ENCODE measurements around the gene IL6ST. TPM values are rescaled to one million over a fixed set of nuclear protein-coding genes. Genes with fewer than 3 reads are reported as not detected.

Gene IL6ST
- total RNA-seq, 1 donor from 2014 or later, result 37.7 TPM

GRCh38 chr5:55985181-55985580 lies 9.6 kb downstream of the IL6ST start:
- no peak for TF ChIP-seq CTCF (IDR thresholded peaks at IDR 0.05; ENCODE audit: partially characterized antibody, unreplicated experiment)
- Mint-ChIP-seq H3K4me3 (ENCODE audit: unreplicated experiment) (no peak overlapping the region), H3K9me3 (ENCODE audit: unreplicated experiment) (no peaks in the 10 kb centered on the region), H3K27ac (ENCODE audit: unreplicated experiment) (no peak overlapping the region), H3K4me1 (ENCODE audit: low read depth, unreplicated experiment) (no peaks in the 10 kb centered on the region), H3K36me3 (ENCODE audit: unreplicated experiment) (no peaks in the 10 kb centered on the region), H3K27me3 (ENCODE audit: unreplicated experiment) (no peaks in the 10 kb centered on the region)
- no peak for DNase-seq

- no peak overlapping the region for H3K4me3 Mint-ChIP-seq (ENCODE audit: unreplicated experiment)
- TF ChIP-seq CTCF (IDR thresholded peaks at IDR 0.05; ENCODE audit: partially characterized antibody, unreplicated experiment), result no peak
- no peaks in the 10 kb centered on the region for H3K9me3 Mint-ChIP-seq (ENCODE audit: unreplicated experiment)
- no peak for DNase-seq
- no peaks in the 10 kb centered on the region for H3K36me3 Mint-ChIP-seq (ENCODE audit: unreplicated experiment)
- H3K27ac Mint-ChIP-seq (ENCODE audit: unreplicated experiment), result no peak overlapping the region
- no peaks in the 10 kb centered on the region for H3K27me3 Mint-ChIP-seq (ENCODE audit: unreplicated experiment)
- no peaks in the 10 kb centered on the region for H3K4me1 Mint-ChIP-seq (ENCODE audit: low read depth, unreplicated experiment)
Measured at GRCh38 chr5:55983986-55984385, 10.8 kb downstream of the IL6ST start.

- no peak for DNase-seq
- no peak for TF ChIP-seq CTCF (IDR thresholded peaks at IDR 0.05; ENCODE audit: partially characterized antibody, unreplicated experiment)
- H3K27me3 Mint-ChIP-seq (ENCODE audit: unreplicated experiment), result no peaks in the 10 kb centered on the region
- H3K27ac Mint-ChIP-seq (ENCODE audit: unreplicated experiment), result no peak overlapping the region
- H3K9me3 Mint-ChIP-seq (ENCODE audit: unreplicated experiment), result no peaks in the 10 kb centered on the region
- H3K36me3 Mint-ChIP-seq (ENCODE audit: unreplicated experiment), result no peaks in the 10 kb centered on the region
- no peaks in the 10 kb centered on the region for H3K4me1 Mint-ChIP-seq (ENCODE audit: low read depth, unreplicated experiment)
- H3K4me3 Mint-ChIP-seq (ENCODE audit: unreplicated experiment), result no peak overlapping the region
Measured at GRCh38 chr5:55982957-55983381, 11.8 kb downstream of the IL6ST start.

GRCh38 chr5:55973296-55973695 lies 21.5 kb downstream of the IL6ST start:
- Mint-ChIP-seq H3K4me1 (ENCODE audit: low read depth, unreplicated experiment) (peaks cover 3% of the 10 kb centered on the region), H3K36me3 (ENCODE audit: unreplicated experiment) (no peaks in the 10 kb centered on the region), H3K4me3 (ENCODE audit: unreplicated experiment) (no peak overlapping the region), H3K27me3 (ENCODE audit: unreplicated experiment) (no peaks in the 10 kb centered on the region), H3K27ac (ENCODE audit: unreplicated experiment) (no peak overlapping the region), H3K9me3 (ENCODE audit: unreplicated experiment) (no peaks in the 10 kb centered on the region)
- DNase-seq, result no peak
- no peak for TF ChIP-seq CTCF (IDR thresholded peaks at IDR 0.05; ENCODE audit: partially characterized antibody, unreplicated experiment)

GRCh38 chr5:55969956-55970355 lies 24.8 kb downstream of the IL6ST start:
- Mint-ChIP-seq H3K9me3 (ENCODE audit: unreplicated experiment) (no peaks in the 10 kb centered on the region), H3K4me3 (ENCODE audit: unreplicated experiment) (no peak overlapping the region), H3K27me3 (ENCODE audit: unreplicated experiment) (no peaks in the 10 kb centered on the region), H3K36me3 (ENCODE audit: unreplicated experiment) (no peaks in the 10 kb centered on the region), H3K27ac (ENCODE audit: unreplicated experiment) (no peak overlapping the region), H3K4me1 (ENCODE audit: low read depth, unreplicated experiment) (peaks cover 3% of the 10 kb centered on the region)
- no peak for TF ChIP-seq CTCF (IDR thresholded peaks at IDR 0.05; ENCODE audit: partially characterized antibody, unreplicated experiment)
- DNase-seq, result no peak
